GM12891 (cell line): Measurements from ENCODE around the gene CCDC57.

Experiments used
- PAX5 ChIP-seq: IDR thresholded peaks from 2 replicates; pipeline ENCODE4 v1.6.1; 2011; ENCODE audit warnings: low read length, moderate library complexity, mild to moderate bottlenecking; ENCODE audit not compliant: insufficient read depth, severe bottlenecking
- POLR2A ChIP-seq: IDR thresholded peaks from 2 replicates; pipeline ENCODE4 v1.6.1; 2011; ENCODE audit warnings: low read depth, low read length, control low read depth
- POLR2AphosphoS5 ChIP-seq: IDR thresholded peaks from 2 replicates; pipeline ENCODE4 v1.6.1; 2011; ENCODE audit warnings: low read depth, low read length, control low read depth
- POU2F2 ChIP-seq: IDR thresholded peaks from 2 replicates; pipeline ENCODE4 v1.6.1; 2011; ENCODE audit warnings: low read depth, mild to moderate bottlenecking, control low read depth, low read length, moderate library complexity
- SPI1 ChIP-seq: IDR thresholded peaks from 2 replicates; pipeline ENCODE4 v1.6.1; 2011; ENCODE audit warnings: low read depth, low read length, control low read depth

DNA sequence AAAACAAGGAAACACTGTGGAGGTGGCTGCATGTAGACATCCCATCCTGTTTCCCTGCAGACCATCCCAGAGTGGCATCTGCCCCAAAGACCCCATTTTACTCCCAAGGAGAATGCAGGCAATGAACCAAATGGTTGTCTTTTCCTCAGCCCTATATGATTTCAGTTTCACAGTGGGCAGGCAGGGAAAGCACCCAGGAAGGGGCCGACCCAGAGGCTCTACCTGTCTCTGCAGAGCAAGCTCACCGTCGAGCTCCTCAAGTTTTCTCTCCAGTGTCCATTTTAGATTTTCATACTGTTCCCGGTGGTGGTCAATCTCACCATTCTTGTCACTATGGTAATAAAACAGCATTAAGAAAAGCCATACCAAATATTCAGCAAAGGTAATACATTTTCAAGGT lies 14.6 kb downstream of the CCDC57 start:
- no peak for TF ChIP-seq POLR2A
- no peak for TF ChIP-seq POLR2AphosphoS5
- TF ChIP-seq POU2F2, result no peak
- TF ChIP-seq PAX5, result no peak
- TF ChIP-seq SPI1, result no peak
